Measurements from ENCODE around the gene XK. TPM values are rescaled to one million over a fixed set of nuclear protein-coding genes. Genes with fewer than 3 reads are reported as not detected.

XK gene
- total RNA-seq, 1 experiment from 2014 or later, result 3.7 TPM

GRCh38 chrX:37651921-37652452 lies 33.6 kb upstream of the XK start:
- intact Hi-C loops (cut with micrococcal nuclease; ENCODE audit: unreplicated experiment), result no loop called here

GRCh38 chrX:37652589-37653231 lies 32.9 kb upstream of the XK start:
- H3K27me3 ChIP-seq (ENCODE audit: insufficient read depth, low read depth), result no peaks in the 10 kb centered on the region
- no peaks in the 10 kb centered on the region for H4K20me1 ChIP-seq (ENCODE audit: insufficient read depth)
- no peaks in the 10 kb centered on the region for H3K79me2 ChIP-seq (ENCODE audit: low read depth)
- no peak overlapping the region for H3K27ac ChIP-seq
- DNase-seq, result no peak
- TF ChIP-seq EZH2 (IDR thresholded peaks at IDR 0.05; ENCODE audit: low read depth) (no peak), CTCF (conservative IDR thresholded peaks at IDR 0.05) (no peak)
- no peaks in the 10 kb centered on the region for H3K36me3 ChIP-seq (ENCODE audit: low read depth)
- POLR2A ChIA-PET (ENCODE audit: unreplicated experiment), result no interaction called here
- BruUV-seq (replicated peaks), result no TSS peak
- H2AFZ ChIP-seq, result no peak overlapping the region
- H3K4me1 ChIP-seq (replicated peaks; ENCODE audit: insufficient read depth), result no peaks in the 10 kb centered on the region
- no peaks in the 10 kb centered on the region for H3K9me2 ChIP-seq (ENCODE audit: insufficient read depth)
- no peak overlapping the region for H3K4me2 ChIP-seq
- CTCF ChIA-PET, result no interaction called here
- no peaks in the 10 kb centered on the region for H3F3A ChIP-seq (ENCODE audit: insufficient read depth, low read depth)
- no peak overlapping the region for H3K4me3 ChIP-seq
- intact Hi-C loops (cut with micrococcal nuclease; ENCODE audit: unreplicated experiment), result no loop called here
- H3K9me3 ChIP-seq (ENCODE audit: insufficient read depth, low read depth), result no peaks in the 10 kb centered on the region

More at GRCh38 chrX:37651921-37652452, 33.6 kb upstream of the XK start:
- no peaks in the 10 kb centered on the region for H3K9me2 ChIP-seq (ENCODE audit: insufficient read depth)
- BruUV-seq (replicated peaks), result no TSS peak
- H3K27me3 ChIP-seq (ENCODE audit: insufficient read depth, low read depth), result no peaks in the 10 kb centered on the region
- H3K4me2 ChIP-seq, result no peak overlapping the region
- H2AFZ ChIP-seq, result no peak overlapping the region
- H3K4me3 ChIP-seq, result no peak overlapping the region
- POLR2A ChIA-PET (ENCODE audit: unreplicated experiment), result no interaction called here
- CTCF ChIA-PET, result no interaction called here
- DNase-seq, result no peak
- no peak overlapping the region for H3K27ac ChIP-seq
- no peak for TF ChIP-seq EZH2 (IDR thresholded peaks at IDR 0.05; ENCODE audit: low read depth)
- TF ChIP-seq CTCF (conservative IDR thresholded peaks at IDR 0.05), result no peak
- no peaks in the 10 kb centered on the region for H4K20me1 ChIP-seq (ENCODE audit: insufficient read depth)
- no peaks in the 10 kb centered on the region for H3K4me1 ChIP-seq (replicated peaks; ENCODE audit: insufficient read depth)
- H3K36me3 ChIP-seq (ENCODE audit: low read depth), result no peaks in the 10 kb centered on the region
- no peaks in the 10 kb centered on the region for H3K79me2 ChIP-seq (ENCODE audit: low read depth)
- H3F3A ChIP-seq (ENCODE audit: insufficient read depth, low read depth), result no peaks in the 10 kb centered on the region
- H3K9me3 ChIP-seq (ENCODE audit: insufficient read depth, low read depth), result no peaks in the 10 kb centered on the region

- Histone ChIP-seq H3K79me2 (ENCODE audit: low read depth) (no peaks in the 10 kb centered on the region), H3K4me3 (no peak overlapping the region), H3K36me3 (ENCODE audit: low read depth) (no peaks in the 10 kb centered on the region), H3K9me3 (ENCODE audit: insufficient read depth, low read depth) (no peaks in the 10 kb centered on the region), H2AFZ (no peak overlapping the region), H3K4me1 (replicated peaks; ENCODE audit: insufficient read depth) (no peaks in the 10 kb centered on the region), H3K4me2 (no peak overlapping the region), H4K20me1 (ENCODE audit: insufficient read depth) (no peaks in the 10 kb centered on the region), H3K9me2 (ENCODE audit: insufficient read depth) (no peaks in the 10 kb centered on the region), H3K27me3 (ENCODE audit: insufficient read depth, low read depth) (no peaks in the 10 kb centered on the region), H3K27ac (no peak overlapping the region), H3F3A (ENCODE audit: insufficient read depth, low read depth) (no peaks in the 10 kb centered on the region)
- ChIA-PET POLR2A (ENCODE audit: unreplicated experiment) (no interaction called here), CTCF (no interaction called here)
- intact Hi-C loops (cut with micrococcal nuclease; ENCODE audit: unreplicated experiment), result no loop called here
- BruUV-seq (replicated peaks), result no TSS peak
- DNase-seq, result no peak
- no peak for TF ChIP-seq EZH2 (IDR thresholded peaks at IDR 0.05; ENCODE audit: low read depth)
- no peak for TF ChIP-seq CTCF (conservative IDR thresholded peaks at IDR 0.05)
These were observed 32.0 kb upstream of the XK start for GRCh38 chrX:37653397-37654085.

Data from PC-9 (cell line).